GM12864 (cell line): Measurements from ENCODE around the gene PANK2.

Experiments used
- DNase-seq: peaks from one replicate; pipeline ENCODE4 v3.0.0-alpha.2; 2011; ENCODE audit warnings: low read depth
- H3K4me3 ChIP-seq: 2 replicates; pipeline ENCODE4 v1.5.1; 2011; ENCODE audit warnings: mild to moderate bottlenecking, low read depth, low read length, control low read depth
- TF ChIP-seq, protein P1 (sequence below): IDR thresholded peaks from 2 replicates; pipeline ENCODE4 v1.5.1; 2011; ENCODE audit warnings: low read depth, mild to moderate bottlenecking, moderate library complexity, low read length, control low read depth, inconsistent platforms; ENCODE audit errors: missing control alignments

PANK2 gene

GRCh38 chr20:3869839-3870634, 19.1 kb upstream of the PANK2 start:
- no peak overlapping the region for H3K4me3 ChIP-seq
- TF ChIP-seq, protein P1, sequence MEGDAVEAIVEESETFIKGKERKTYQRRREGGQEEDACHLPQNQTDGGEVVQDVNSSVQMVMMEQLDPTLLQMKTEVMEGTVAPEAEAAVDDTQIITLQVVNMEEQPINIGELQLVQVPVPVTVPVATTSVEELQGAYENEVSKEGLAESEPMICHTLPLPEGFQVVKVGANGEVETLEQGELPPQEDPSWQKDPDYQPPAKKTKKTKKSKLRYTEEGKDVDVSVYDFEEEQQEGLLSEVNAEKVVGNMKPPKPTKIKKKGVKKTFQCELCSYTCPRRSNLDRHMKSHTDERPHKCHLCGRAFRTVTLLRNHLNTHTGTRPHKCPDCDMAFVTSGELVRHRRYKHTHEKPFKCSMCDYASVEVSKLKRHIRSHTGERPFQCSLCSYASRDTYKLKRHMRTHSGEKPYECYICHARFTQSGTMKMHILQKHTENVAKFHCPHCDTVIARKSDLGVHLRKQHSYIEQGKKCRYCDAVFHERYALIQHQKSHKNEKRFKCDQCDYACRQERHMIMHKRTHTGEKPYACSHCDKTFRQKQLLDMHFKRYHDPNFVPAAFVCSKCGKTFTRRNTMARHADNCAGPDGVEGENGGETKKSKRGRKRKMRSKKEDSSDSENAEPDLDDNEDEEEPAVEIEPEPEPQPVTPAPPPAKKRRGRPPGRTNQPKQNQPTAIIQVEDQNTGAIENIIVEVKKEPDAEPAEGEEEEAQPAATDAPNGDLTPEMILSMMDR, result no peak
- no peak for DNase-seq

- H3K4me3 ChIP-seq, result no peak overlapping the region
- TF ChIP-seq, protein P1, result no peak
- no peak for DNase-seq
These were observed 17.5 kb upstream of the PANK2 start for GRCh38 chr20:3871550-3872265.

GRCh38 chr20:3873507-3873906, 15.7 kb upstream of the PANK2 start:
- H3K4me3 ChIP-seq, result no peak overlapping the region
- no peak for DNase-seq
- TF ChIP-seq, protein P1, result no peak

GRCh38 chr20:3874194-3874844, 14.9 kb upstream of the PANK2 start:
- TF ChIP-seq, protein P1, result no peak
- no peak for DNase-seq
- no peak overlapping the region for H3K4me3 ChIP-seq

DNA sequence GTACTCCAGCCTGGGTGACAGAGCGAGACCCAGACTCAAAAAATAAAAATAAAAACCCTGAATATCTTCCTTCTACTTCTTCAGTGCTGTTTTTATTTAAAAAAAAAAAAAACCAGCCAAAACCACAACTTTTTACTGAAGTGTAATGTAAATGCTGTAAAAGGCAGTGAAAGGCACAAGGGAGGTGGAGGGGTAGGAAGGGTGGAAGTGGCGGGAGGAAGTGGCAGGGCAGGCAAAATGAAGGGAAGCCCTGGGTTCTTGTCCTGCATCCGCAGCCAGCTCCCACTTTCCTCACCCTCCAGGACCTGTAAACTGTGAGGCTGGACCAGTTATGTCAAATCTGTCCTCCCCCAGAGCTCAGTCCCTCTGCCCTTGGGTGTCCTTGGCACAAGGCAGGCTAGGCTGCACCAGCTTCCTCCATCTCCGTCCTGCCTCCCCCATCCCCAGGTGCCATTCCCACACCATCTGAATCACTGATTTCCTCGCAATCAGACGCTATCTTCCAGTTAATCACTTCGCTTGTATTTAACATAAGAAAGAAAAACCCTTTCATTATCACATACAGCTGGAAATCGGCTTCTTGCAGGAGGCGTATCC, 13.7 kb upstream of the PANK2 start:
- DNase-seq, result no peak
- TF ChIP-seq, protein P1, result no peak
- no peak overlapping the region for H3K4me3 ChIP-seq

GRCh38 chr20:3876000-3876399, 13.2 kb upstream of the PANK2 start:
- DNase-seq, result no peak
- TF ChIP-seq, protein P1, result no peak
- H3K4me3 ChIP-seq, result no peak overlapping the region
